H1 (cell line): Measurements from ENCODE around the gene KCTD11. TPM values are rescaled to one million over a fixed set of nuclear protein-coding genes. Genes with fewer than 3 reads are reported as not detected.

Experiments
- CTCF ChIA-PET: fragments of 300-600 bp; sonication (Branson Sonifier 250); formaldehyde crosslinking; loops from one replicate; lab custom pipeline; 2021; ENCODE audit not compliant: partially characterized antibody; lab: Charles Lee
- POLR2A ChIA-PET: fragments of 300-600 bp; sonication (Branson Sonifier 250); formaldehyde crosslinking; loops from one replicate; lab custom pipeline; 2021; ENCODE audit warnings: inconsistent platforms; ENCODE audit not compliant: partially characterized antibody; lab: Charles Lee
- DNase-seq, 2 experiments: peaks; one replicate each; pipeline versions ENCODE4 v3.0.0 to v3.0.0-alpha.2; 2010 to 2022; ENCODE audit warnings: low spot score in 2 of 2, low read depth in 1 of 2, mixed read lengths in 1 of 2
- FAIRE-seq: peaks from 2 replicates; lab custom pipeline; 2011; peaks lifted over from hg19 to GRCh38; lab: Jason Lieb, UNC
- H2AFZ ChIP-seq: 2 replicates; pipeline ENCODE4 v1.8.1; 2012; ENCODE audit warnings: low read length, inconsistent platforms
- H2AK5ac ChIP-seq: 2 replicates; pipeline ENCODE4 v1.6.1; 2013; ENCODE audit warnings: low read depth, low read length
- H2BK120ac ChIP-seq: replicated peaks from 2 replicates; pipeline ENCODE3; 2013; ENCODE audit warnings: low read depth, low read length, inconsistent platforms
- H2BK12ac ChIP-seq: 2 replicates; pipeline ENCODE4 v1.6.1; 2013; ENCODE audit warnings: low read depth, low read length
- H2BK15ac ChIP-seq: 2 replicates; pipeline ENCODE4 v1.6.1; 2013; ENCODE audit warnings: low read length
- H2BK20ac ChIP-seq: 2 replicates; pipeline ENCODE4 v1.6.1; 2013; ENCODE audit warnings: low read length
- H2BK5ac ChIP-seq: 2 replicates; pipeline ENCODE4 v1.6.1; 2013; ENCODE audit warnings: low read depth, low read length
- H3K14ac ChIP-seq: 2 replicates; pipeline ENCODE4 v1.6.1; 2013; ENCODE audit warnings: inconsistent platforms; ENCODE audit not compliant: insufficient read length
- H3K18ac ChIP-seq: 2 replicates; pipeline ENCODE4 v1.6.1; 2013; ENCODE audit warnings: low read length; ENCODE audit errors: extremely low read depth
- H3K23ac ChIP-seq: 2 replicates; pipeline ENCODE4 v1.6.1; 2013; ENCODE audit warnings: inconsistent platforms; ENCODE audit not compliant: insufficient read length
- H3K23me2 ChIP-seq: 2 replicates; pipeline ENCODE4 v1.6.1; 2013; ENCODE audit warnings: low read depth, low read length
- H3K27ac ChIP-seq: 2 replicates; pipeline ENCODE4 v1.6.1; 2011; ENCODE audit warnings: low read depth, low read length, inconsistent platforms
- H3K27me3 ChIP-seq, 4 experiments: replicated peaks in 1 of 4; 1 replicate in 1 of 4; 2 replicates in 3 of 4; pipeline versions ENCODE4 v1.6.1 to v1.8.1; 2011 to 2013; ENCODE audit warnings: low read length in 3 of 4, mild to moderate bottlenecking in 3 of 4, inconsistent platforms in 2 of 4, mixed read lengths in 2 of 4, moderate library complexity in 1 of 4; ENCODE audit not compliant: control insufficient read depth in 3 of 4, insufficient read depth in 3 of 4; ENCODE audit errors: extremely low read depth in 1 of 4
- H3K36me3 ChIP-seq, 4 experiments: 2 replicates each; pipeline versions ENCODE4 v1.6.1 to v1.8.1; 2011 to 2013; ENCODE audit warnings: mild to moderate bottlenecking in 4 of 4, low read length in 3 of 4, moderate library complexity in 2 of 4, control low read depth in 1 of 4, inconsistent platforms in 1 of 4; ENCODE audit not compliant: insufficient read depth in 4 of 4, control insufficient read depth in 2 of 4
- H3K4ac ChIP-seq: replicated peaks from 2 replicates; pipeline ENCODE3; 2013; ENCODE audit warnings: low read length, low read depth, mixed read lengths, inconsistent platforms; ENCODE audit not compliant: insufficient read length
- H3K4me1 ChIP-seq, 4 experiments: replicated peaks in 1 of 4; 1 replicate in 1 of 4; 2 replicates in 3 of 4; pipeline versions ENCODE4 v1.6.1 to v1.8.1; 2011 to 2013; ENCODE audit warnings: low read length in 3 of 4, inconsistent platforms in 2 of 4, mixed read lengths in 1 of 4; ENCODE audit not compliant: insufficient read depth in 4 of 4, control insufficient read depth in 3 of 4
- H3K4me2 ChIP-seq, 2 experiments: 2 replicates each; pipeline versions ENCODE4 v1.6.1 to v1.8.1; 2011 to 2013; ENCODE audit warnings: low read depth in 2 of 2, low read length in 2 of 2, control low read depth in 1 of 2, inconsistent platforms in 1 of 2, mild to moderate bottlenecking in 1 of 2; ENCODE audit not compliant: insufficient read depth in 1 of 2
- H3K4me3 ChIP-seq, 4 experiments: fragments of 200-600, 300-600 bp in 1 of 4; sonication (generic), shearing (Covaris generic), sonication (Bioruptor Twin) in 1 of 4; 2 replicates each; pipeline versions ENCODE4 v1.5.1 to v1.8.1; 2011 to 2016; ENCODE audit warnings: low read length in 4 of 4, low read depth in 3 of 4, control low read depth in 2 of 4, inconsistent platforms in 2 of 4, mild to moderate bottlenecking in 2 of 4, mixed read lengths in 1 of 4, moderate library complexity in 1 of 4; ENCODE audit not compliant: insufficient read depth in 2 of 4; ENCODE audit errors: extremely low read depth in 1 of 4
- H3K56ac ChIP-seq: replicated peaks from 2 replicates; pipeline ENCODE3; 2013; ENCODE audit warnings: low read depth, mild to moderate bottlenecking, mixed read lengths, low read length, inconsistent platforms; ENCODE audit not compliant: insufficient read length
- H3K79me1 ChIP-seq: 2 replicates; pipeline ENCODE4 v1.6.1; 2013; ENCODE audit warnings: low read depth, low read length, control low read depth
- H3K79me2 ChIP-seq, 2 experiments: 2 replicates each; pipeline versions ENCODE4 v1.6.1 to v1.8.1; 2012 to 2013; ENCODE audit warnings: low read length in 2 of 2, mild to moderate bottlenecking in 2 of 2, inconsistent platforms in 1 of 2; ENCODE audit not compliant: insufficient read depth in 2 of 2, control insufficient read depth in 1 of 2
- H3K9ac ChIP-seq, 4 experiments: replicated peaks in 1 of 4; 1 replicate in 1 of 4; 2 replicates in 3 of 4; pipeline versions ENCODE4 v1.6.1 to v1.8.1; 2011 to 2013; ENCODE audit warnings: low read depth in 3 of 4, low read length in 3 of 4, control low read depth in 2 of 4, mild to moderate bottlenecking in 2 of 4, moderate library complexity in 2 of 4, inconsistent platforms in 1 of 4; ENCODE audit errors: extremely low read depth in 1 of 4
- H3K9me3 ChIP-seq, 2 experiments: 2 replicates each; pipeline versions ENCODE4 v1.6.1 to v1.8.1; 2012 to 2013; ENCODE audit warnings: mild to moderate bottlenecking in 2 of 2, moderate library complexity in 2 of 2, control low read depth in 1 of 2, inconsistent platforms in 1 of 2, low read depth in 1 of 2, low read length in 1 of 2, mixed read lengths in 1 of 2; ENCODE audit not compliant: insufficient read depth in 2 of 2
- H4K20me1 ChIP-seq, 2 experiments: replicated peaks in 1 of 2; 2 replicates each; pipeline versions ENCODE3 to v1.8.1; 2011 to 2013; ENCODE audit warnings: inconsistent platforms in 2 of 2, low read length in 2 of 2, mild to moderate bottlenecking in 1 of 2; ENCODE audit not compliant: insufficient read depth in 2 of 2, control insufficient read depth in 1 of 2
- H4K5ac ChIP-seq: 2 replicates; pipeline ENCODE4 v1.6.1; 2013; ENCODE audit warnings: low read length, low read depth, mixed read lengths, inconsistent platforms; ENCODE audit not compliant: insufficient read length
- H4K8ac ChIP-seq: 2 replicates; pipeline ENCODE4 v1.8.0; 2013; ENCODE audit warnings: mild to moderate bottlenecking, moderate library complexity, low read length, inconsistent platforms; ENCODE audit not compliant: insufficient read depth; ENCODE audit errors: extremely low read depth
- H4K91ac ChIP-seq: replicated peaks from 2 replicates; pipeline ENCODE3; 2013; ENCODE audit warnings: low read length, mixed read lengths, inconsistent platforms; ENCODE audit not compliant: insufficient read length
- CBX5 ChIP-seq: fragments of 300-800, 300-1000 bp; sonication (generic); IDR thresholded peaks from 2 replicates; pipeline ENCODE4 v1.7.1; 2016; ENCODE audit warnings: antibody characterized with exemption, low read length, low read depth
- EP300 ChIP-seq, 2 experiments: IDR thresholded peaks; 1 replicate in 1 of 2; 2 replicates in 1 of 2; pipeline ENCODE4 v1.6.1; 2011 to 2012; ENCODE audit warnings: low read depth in 2 of 2, low read length in 2 of 2, mild to moderate bottlenecking in 2 of 2, borderline replicate concordance in 1 of 2, inconsistent platforms in 1 of 2, moderate library complexity in 1 of 2
- SP4 ChIP-seq: IDR thresholded peaks from 2 replicates; pipeline ENCODE4 v1.6.1; 2012; ENCODE audit warnings: low read length, inconsistent platforms
- TAF7 ChIP-seq: optimal IDR thresholded peaks from 2 replicates; pipeline ENCODE3; 2011; ENCODE audit warnings: low read depth, mild to moderate bottlenecking, inconsistent platforms, low read length, moderate library complexity, borderline replicate concordance
- YY1 ChIP-seq: IDR thresholded peaks from 2 replicates; pipeline ENCODE4 v1.6.1; 2011; ENCODE audit warnings: low read depth, mild to moderate bottlenecking, low read length
- whole genome bisulfite sequencing, 2 experiments: shearing (Covaris generic) in 1 of 2; methylation state at CpG; one replicate each; pipeline versions ENCODE4 v1.1.6 to v1.1.7; 2013 to 2015; ENCODE audit warnings: low lambda C conversion rate in 2 of 2, mixed read lengths in 2 of 2, inconsistent platforms in 1 of 2, low coverage in 1 of 2, missing lambda C conversion rate in 1 of 2; ENCODE audit not compliant: insufficient replicate concordance in 2 of 2, insufficient coverage in 1 of 2, insufficient read length in 1 of 2; ENCODE audit errors: extremely low coverage in 1 of 2, missing lambda C conversion rate in 1 of 2; 5-methylcytosine and 5-hydroxymethylcytosine counted together
- polyA plus RNA-seq, 7 experiments: library from polyadenylated mRNA; depleted of rRNA in 3 of 7; stranded (reverse) in 5 of 7; unstranded in 2 of 7; fragments of >200 nt in 5 of 7; fragments of 200-250 nt in 2 of 7; gene quantifications; 1 replicate in 5 of 7; 2 replicates in 1 of 7; 4 replicates in 1 of 7; pipeline versions ENCODE4 v1.2.1 to v1.2.3, GENCODE V29; 2011 to 2013; ENCODE audit warnings: missing spikeins in 2 of 7, mixed read lengths in 2 of 7
- total RNA-seq: library from RNA; stranded (reverse); fragmentation: NEBNext Ultra II Directional; extraction: Animal tissue kit (Norgen Biotek cat#: 25700); gene quantifications from 2 replicates; pipeline ENCODE4 v1.2.1, GENCODE V29; 2021
- TF ChIP-seq, protein P1 (sequence below): IDR thresholded peaks from 2 replicates; pipeline ENCODE4 v1.6.1; 2011; ENCODE audit warnings: low read depth, mild to moderate bottlenecking, low read length; ENCODE audit not compliant: insufficient read depth

KCTD11 gene
- total and polyA plus RNA-seq, 2 of the 8 experiments (the other 6 are each of a cell fraction or from before 2014, with no cell fraction given), result 8.6 to 9.2 TPM

DNA sequence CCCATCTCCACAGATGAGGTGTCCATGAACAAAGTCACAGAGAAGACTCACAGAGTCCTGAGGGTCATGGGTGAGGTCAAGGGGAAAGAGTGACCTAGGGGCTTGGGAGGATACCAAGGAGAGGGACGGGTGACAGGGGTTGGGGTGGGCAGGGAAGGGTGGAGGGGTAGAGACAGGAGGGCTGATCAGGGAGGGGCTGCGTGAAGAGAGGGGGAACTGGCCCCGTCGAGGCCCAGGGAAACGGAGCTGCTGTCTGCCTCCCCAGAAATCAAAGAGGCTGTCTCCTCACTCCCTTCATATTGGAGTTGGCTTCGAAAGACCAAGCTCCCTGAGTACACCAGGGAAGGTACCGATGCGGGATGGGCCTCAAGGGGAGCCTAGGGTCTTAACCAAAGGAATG is 3.6 kb downstream of the KCTD11 start:
- 77% methylated on average over 3 of the region's 8 CpGs; no CpG with 5 or more reads in 1 of the 2 experiments for WGBS, 2 experiments
- H3K14ac ChIP-seq, result no peak overlapping the region
- H2AK5ac ChIP-seq, result 0 out of 2 replicates have a peak overlapping the region, but pooled peaks have one; percentile 53
- no peak overlapping the region for H3K56ac ChIP-seq
- no peak overlapping the region for H2BK120ac ChIP-seq
- H3K23ac ChIP-seq, result no peak overlapping the region
- no peaks in the 10 kb centered on the region for H3K9me3 ChIP-seq
- H3K79me2 ChIP-seq, result no peaks in the 10 kb centered on the region
- no peak overlapping the region for H2BK5ac ChIP-seq
- no peak overlapping the region for H3K18ac ChIP-seq
- no peak overlapping the region for H3K9ac ChIP-seq
- no peak overlapping the region for H2BK20ac ChIP-seq
- H4K8ac ChIP-seq, result no peak overlapping the region
- TF ChIP-seq YY1 (no peak), CBX5 (no peak), EP300 (IDR thresholded peaks at IDR 0.05; ENCODE audit: borderline replicate concordance in 1 of 2, low read depth in 2 of 2, low read length in 2 of 2) (no peak), TAF7 (no peak), SP4 (no peak)
- TF ChIP-seq, protein P1, sequence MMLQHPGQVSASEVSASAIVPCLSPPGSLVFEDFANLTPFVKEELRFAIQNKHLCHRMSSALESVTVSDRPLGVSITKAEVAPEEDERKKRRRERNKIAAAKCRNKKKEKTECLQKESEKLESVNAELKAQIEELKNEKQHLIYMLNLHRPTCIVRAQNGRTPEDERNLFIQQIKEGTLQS, result no peak
- FAIRE-seq (no peak), DNase-seq (no peak)
- POLR2A ChIA-PET, result interaction anchor here (0.9 to 2.2 kb wide), 13 partner anchors 12 to 147 kb away, joined by 3 to 10 read pairs (median 4); partner anchors contain the start of genes FGF11, NEURL4, POLR2A and SLC35G6
- peaks cover 0 to 13% (median 4%) of the 10 kb centered on the region in 4 experiments; a peak in 5 of 7 replicates for H3K4me1 ChIP-seq
- no peak overlapping the region for H2AFZ ChIP-seq
- H4K91ac ChIP-seq, result no peak overlapping the region
- H4K5ac ChIP-seq, result no peak overlapping the region
- no peak overlapping the region for H3K4ac ChIP-seq
- no peak overlapping the region; the same call in 1 of the 2 replicates for H2BK15ac ChIP-seq
- H3K36me3 ChIP-seq, result no peaks in the 10 kb centered on the region
- no peaks in the 10 kb centered on the region for H4K20me1 ChIP-seq
- CTCF ChIA-PET, result interaction anchor here (0.6 to 6.5 kb wide), 35 partner anchors 11 to 205 kb away, joined by 3 to 56 read pairs (median 7); partner anchors contain the start of genes ACAP1, CHRNB1, NEURL4 and PLSCR3
- H3K79me1 ChIP-seq, result no peaks in the 10 kb centered on the region
- no peak overlapping the region for H3K4me3 ChIP-seq
- H3K27ac ChIP-seq, result no peak overlapping the region
- no peak overlapping the region; the same call in 1 of the 2 replicates for H2BK12ac ChIP-seq
- no peak overlapping the region for H3K4me2 ChIP-seq
- H3K27me3 ChIP-seq, result no peaks in the 10 kb centered on the region
- H3K23me2 ChIP-seq, result peaks cover 9% of the 10 kb centered on the region; the same call in 1 of the 2 replicates
